ENCODE measurements around the gene TRRAP. TPM values are rescaled to one million over a fixed set of nuclear protein-coding genes. Genes with fewer than 3 reads are reported as not detected.

The TRRAP gene
- total RNA-seq, 1 donor from 2014 or later, result 30.4 TPM

DNA sequence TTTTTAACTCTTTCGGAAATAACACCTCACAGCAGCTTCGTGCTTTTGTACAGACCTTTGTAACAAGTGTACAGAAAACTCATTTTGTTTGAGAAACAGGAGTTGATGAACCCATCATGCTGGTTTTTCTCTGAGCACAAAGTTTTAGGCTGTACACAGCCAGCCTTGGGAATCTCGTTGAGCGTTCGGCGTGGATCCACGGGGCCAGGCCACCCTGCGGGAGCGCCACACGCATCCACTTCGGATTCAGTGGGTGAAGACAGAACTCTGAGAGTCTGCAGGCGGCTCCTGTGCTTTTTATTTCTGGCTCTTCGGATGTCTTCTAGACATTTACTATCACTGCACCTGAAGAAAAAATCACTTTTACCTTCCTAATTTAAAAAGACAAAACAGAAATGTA, 134.4 kb downstream of the TRRAP start:
- no peak overlapping the region for H3K27ac Mint-ChIP-seq (ENCODE audit: unreplicated experiment)

GRCh38 chr7:99013266-99014112, 135.2 kb downstream of the TRRAP start:
- TF ChIP-seq CTCF (IDR thresholded peaks at IDR 0.05), result no peak
- no peak for DNase-seq (ENCODE audit: low spot score)
- Mint-ChIP-seq H3K27me3 (ENCODE audit: low read depth) (no peaks in the 10 kb centered on the region), H3K4me1 (ENCODE audit: low read depth) (no peaks in the 10 kb centered on the region), H3K4me3 (ENCODE audit: unreplicated experiment) (no peak overlapping the region), H3K36me3 (ENCODE audit: low read depth) (peaks cover 54% of the 10 kb centered on the region), H3K9me3 (ENCODE audit: low read depth) (peaks cover 3% of the 10 kb centered on the region), H3K27ac (ENCODE audit: unreplicated experiment) (no peak overlapping the region)

More for the DNA sequence above, 134.4 kb downstream of the TRRAP start:
- peaks cover 56% of the 10 kb centered on the region for H3K36me3 Mint-ChIP-seq (ENCODE audit: low read depth)
- H3K4me3 Mint-ChIP-seq (ENCODE audit: unreplicated experiment), result no peak overlapping the region
- peaks cover 3% of the 10 kb centered on the region for H3K9me3 Mint-ChIP-seq (ENCODE audit: low read depth)
- no peaks in the 10 kb centered on the region for H3K27me3 Mint-ChIP-seq (ENCODE audit: low read depth)
- no peaks in the 10 kb centered on the region for H3K4me1 Mint-ChIP-seq (ENCODE audit: low read depth)
- DNase-seq (ENCODE audit: low spot score), result no peak
- no peak for TF ChIP-seq CTCF (IDR thresholded peaks at IDR 0.05)

GRCh38 chr7:99014113-99014985, 136.0 kb downstream of the TRRAP start:
- H3K36me3 Mint-ChIP-seq (ENCODE audit: low read depth), result peaks cover 56% of the 10 kb centered on the region
- H3K4me3 Mint-ChIP-seq (ENCODE audit: unreplicated experiment), result no peak overlapping the region

DNA sequence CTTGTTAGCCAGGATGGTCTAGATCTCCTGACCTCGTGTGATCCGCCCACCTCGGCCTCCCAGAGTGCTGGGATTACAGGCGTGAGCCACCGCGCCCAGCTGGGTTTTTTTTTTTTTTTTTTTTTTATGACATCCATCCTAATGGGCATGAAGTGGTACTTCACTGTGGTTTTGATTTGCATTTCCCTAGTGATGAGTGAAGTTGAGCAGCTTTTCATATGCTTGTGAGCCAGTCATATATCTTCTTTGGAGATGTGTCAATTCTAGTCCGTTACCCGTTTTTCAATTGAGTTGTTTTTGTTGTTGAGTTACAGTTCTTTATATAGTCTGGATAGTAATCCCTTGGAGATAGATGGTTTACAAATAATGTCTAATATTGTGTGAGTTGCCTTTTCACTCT, 137.9 kb downstream of the TRRAP start:
- Mint-ChIP-seq H3K9me3 (ENCODE audit: low read depth) (peaks cover 3% of the 10 kb centered on the region), H3K27ac (ENCODE audit: unreplicated experiment) (no peak overlapping the region), H3K4me3 (ENCODE audit: unreplicated experiment) (no peak overlapping the region), H3K4me1 (ENCODE audit: low read depth) (peaks cover 7% of the 10 kb centered on the region), H3K27me3 (ENCODE audit: low read depth) (no peaks in the 10 kb centered on the region), H3K36me3 (ENCODE audit: low read depth) (peaks cover 55% of the 10 kb centered on the region)
- no peak for TF ChIP-seq CTCF (IDR thresholded peaks at IDR 0.05)
- DNase-seq (ENCODE audit: low spot score), result no peak

More at GRCh38 chr7:99014113-99014985, 136.0 kb downstream of the TRRAP start:
- peaks cover 3% of the 10 kb centered on the region for H3K9me3 Mint-ChIP-seq (ENCODE audit: low read depth)
- H3K27me3 Mint-ChIP-seq (ENCODE audit: low read depth), result no peaks in the 10 kb centered on the region
- no peak for DNase-seq (ENCODE audit: low spot score)
- no peak overlapping the region for H3K27ac Mint-ChIP-seq (ENCODE audit: unreplicated experiment)
- TF ChIP-seq CTCF (IDR thresholded peaks at IDR 0.05), result no peak
- no peaks in the 10 kb centered on the region for H3K4me1 Mint-ChIP-seq (ENCODE audit: low read depth)

All from chondrocyte (in vitro differentiated cells).